A549 (cell line): ENCODE data around the gene RAI14.

Experiments used
- CBX2 ChIP-seq: fragments of 200-600 bp; sonication (generic); IDR thresholded peaks from 2 replicates; pipeline ENCODE4 v1.6.1; 2016; ENCODE audit warnings: low read depth, mild to moderate bottlenecking, borderline replicate concordance
- CHD2 ChIP-seq: fragments of 150-350 bp; IDR thresholded peaks from 2 replicates; pipeline ENCODE4 v1.6.1; 2014; ENCODE audit warnings: low read length; ENCODE audit not compliant: partially characterized antibody
- EP300 ChIP-seq, 2 experiments: fragments of >200 bp; sonication (Bioruptor Twin); formaldehyde crosslinking; IDR thresholded peaks; 2 replicates in 1 of 2; 3 replicates in 1 of 2; pipeline ENCODE4 v1.6.1; 2016 to 2017
- GATA3 ChIP-seq: IDR thresholded peaks from 2 replicates; pipeline ENCODE4 v1.6.1; 2012; ENCODE audit warnings: borderline replicate concordance
- HOXB5 ChIP-seq: fragments of 250-450 bp; sonication (Bioruptor Pico); IDR thresholded peaks from 2 replicates; pipeline ENCODE4 v1.5.0; 2020; ENCODE audit warnings: mild to moderate bottlenecking, moderate library complexity
- JUN ChIP-seq, 2 experiments: fragments of >200 bp; sonication (Bioruptor Twin); formaldehyde crosslinking; IDR thresholded peaks; 2 replicates in 1 of 2; 3 replicates in 1 of 2; pipeline ENCODE4 v1.6.1; 2016 to 2017
- POLR2A ChIP-seq: IDR thresholded peaks from 2 replicates; pipeline ENCODE4 v1.6.1; 2012; ENCODE audit warnings: mild to moderate bottlenecking, low read length
- RAD21 ChIP-seq, 2 experiments: fragments of >200 bp in 1 of 2; sonication (Bioruptor Twin) in 1 of 2; formaldehyde crosslinking in 1 of 2; IDR thresholded peaks in 1 of 2; conservative IDR thresholded peaks in 1 of 2; 2 replicates in 1 of 2; 3 replicates in 1 of 2; pipeline ENCODE4 v1.6.1; 2012 to 2018; ENCODE audit warnings: inconsistent platforms in 1 of 2
- RFX5 ChIP-seq: fragments of 450-650 bp; IDR thresholded peaks from 2 replicates; pipeline ENCODE4 v1.7.1; 2014; ENCODE audit warnings: antibody characterized with exemption, mild to moderate bottlenecking, moderate library complexity
- SMC3 ChIP-seq: fragments of >200 bp; sonication (Bioruptor Twin); formaldehyde crosslinking; IDR thresholded peaks from 3 replicates; pipeline ENCODE4 v1.6.1; 2018; ENCODE audit warnings: inconsistent platforms
- ZFP36 ChIP-seq: fragments of 450-650 bp; IDR thresholded peaks from 2 replicates; pipeline ENCODE4 v1.6.1; 2014; ENCODE audit warnings: borderline replicate concordance; ENCODE audit not compliant: partially characterized antibody
- TF ChIP-seq, protein P1 (sequence below): fragments of >200 bp; sonication (Bioruptor Twin); formaldehyde crosslinking; IDR thresholded peaks from 3 replicates; pipeline ENCODE4 v1.5.1; 2016

DNA sequence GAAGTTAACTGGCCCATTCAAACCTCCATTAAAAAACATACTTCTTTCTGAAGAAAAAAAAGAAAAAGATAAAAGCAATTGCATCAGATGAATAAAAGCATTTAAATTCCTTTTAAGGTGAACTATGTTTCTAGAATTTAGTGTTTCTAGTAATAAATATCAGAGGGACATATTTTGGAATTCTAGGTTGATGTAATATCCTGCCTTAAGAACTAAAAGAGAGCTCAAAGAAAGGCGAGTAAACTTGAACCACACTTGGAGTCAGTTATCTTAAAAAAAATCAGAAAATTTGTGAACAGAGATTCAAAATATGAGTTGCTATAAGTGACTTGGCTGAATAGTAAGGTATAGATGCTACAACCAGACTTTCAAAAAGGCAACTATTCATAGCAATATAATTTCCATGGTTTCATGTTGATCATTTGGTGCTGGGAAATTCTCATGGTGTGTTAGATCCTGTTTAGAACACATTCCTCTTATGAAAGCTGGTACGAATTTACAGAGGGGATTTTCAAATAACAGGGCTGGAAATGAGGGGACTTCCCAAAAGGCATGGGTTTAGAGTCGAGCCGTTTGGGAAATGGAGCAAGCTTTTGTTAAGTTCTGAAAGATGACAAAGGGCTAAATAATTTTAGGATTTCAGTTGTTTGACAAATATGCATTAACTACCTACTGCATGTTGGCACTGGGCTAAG is 37.6 kb upstream of the RAI14 start:
- TF ChIP-seq RFX5 (no peak), EP300 (IDR thresholded peaks at IDR 0.05) (no peak), CHD2 (no peak), JUN (IDR thresholded peaks at IDR 0.05) (no peak), CBX2 (no peak), POLR2A (no peak), RAD21 (conservative IDR thresholded peaks at IDR 0.05 in 1 of 2, IDR thresholded peaks at IDR 0.05 in 1 of 2) (no peak), SMC3 (no peak), ZFP36 (no peak), HOXB5 (CRISPR knock-in tag) (no peak), GATA3 (no peak)
- TF ChIP-seq, protein P1, sequence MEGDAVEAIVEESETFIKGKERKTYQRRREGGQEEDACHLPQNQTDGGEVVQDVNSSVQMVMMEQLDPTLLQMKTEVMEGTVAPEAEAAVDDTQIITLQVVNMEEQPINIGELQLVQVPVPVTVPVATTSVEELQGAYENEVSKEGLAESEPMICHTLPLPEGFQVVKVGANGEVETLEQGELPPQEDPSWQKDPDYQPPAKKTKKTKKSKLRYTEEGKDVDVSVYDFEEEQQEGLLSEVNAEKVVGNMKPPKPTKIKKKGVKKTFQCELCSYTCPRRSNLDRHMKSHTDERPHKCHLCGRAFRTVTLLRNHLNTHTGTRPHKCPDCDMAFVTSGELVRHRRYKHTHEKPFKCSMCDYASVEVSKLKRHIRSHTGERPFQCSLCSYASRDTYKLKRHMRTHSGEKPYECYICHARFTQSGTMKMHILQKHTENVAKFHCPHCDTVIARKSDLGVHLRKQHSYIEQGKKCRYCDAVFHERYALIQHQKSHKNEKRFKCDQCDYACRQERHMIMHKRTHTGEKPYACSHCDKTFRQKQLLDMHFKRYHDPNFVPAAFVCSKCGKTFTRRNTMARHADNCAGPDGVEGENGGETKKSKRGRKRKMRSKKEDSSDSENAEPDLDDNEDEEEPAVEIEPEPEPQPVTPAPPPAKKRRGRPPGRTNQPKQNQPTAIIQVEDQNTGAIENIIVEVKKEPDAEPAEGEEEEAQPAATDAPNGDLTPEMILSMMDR = no peak
